GM23338 (cell line): ENCODE measurements around the gene DENND2A. TPM values are rescaled to one million over a fixed set of nuclear protein-coding genes. Genes with fewer than 3 reads are reported as not detected.

Experiments
- ATAC-seq: fragments of 200-7000 bp; cut with Tn5 transposase; 3 replicates; pipeline ENCODE4 v1.9.1; 2020
- DNase-seq: peaks from one replicate; pipeline ENCODE4 v3.0.0-alpha.2; 2015; ENCODE audit warnings: low spot score
- H2AFZ ChIP-seq: fragments of 200-600 bp; sonication (generic); 2 replicates; pipeline ENCODE4 v1.8.0; 2016; ENCODE audit warnings: antibody characterized with exemption, mild to moderate bottlenecking, moderate library complexity
- H3F3A ChIP-seq: fragments of 200-600 bp; sonication (generic); replicated peaks from 2 replicates; pipeline ENCODE4 v1.8.0; 2017; ENCODE audit warnings: antibody characterized with exemption, mixed run types, low read depth
- H3K27ac ChIP-seq: fragments of 200-600 bp; sonication (generic); 2 replicates; pipeline ENCODE4 v1.6.1; 2016; ENCODE audit warnings: low read depth
- H3K27me3 ChIP-seq: fragments of 200-600 bp; sonication (generic); 2 replicates; pipeline ENCODE4 v1.8.0; 2016; ENCODE audit warnings: mild to moderate bottlenecking, mixed run types, moderate library complexity; ENCODE audit not compliant: insufficient read depth
- H3K36me3 ChIP-seq: fragments of 200-600 bp; sonication (generic); 2 replicates; pipeline ENCODE4 v1.8.0; 2016; ENCODE audit warnings: mild to moderate bottlenecking; ENCODE audit not compliant: insufficient read depth
- H3K4me1 ChIP-seq: fragments of 200-600 bp; sonication (generic); 2 replicates; pipeline ENCODE4 v1.8.0; 2016; ENCODE audit warnings: mild to moderate bottlenecking, moderate library complexity; ENCODE audit not compliant: insufficient read depth
- H3K4me2 ChIP-seq: fragments of 200-600 bp; sonication (generic); 2 replicates; pipeline ENCODE4 v1.7.1; 2017; ENCODE audit warnings: mixed run types
- H3K4me3 ChIP-seq: fragments of 200-600 bp; sonication (generic); 2 replicates; pipeline ENCODE4 v1.6.1; 2016; ENCODE audit warnings: mixed run types
- H3K79me2 ChIP-seq: fragments of 200-600 bp; sonication (generic); replicated peaks from 2 replicates; pipeline ENCODE4 v1.8.0; 2017; ENCODE audit warnings: mild to moderate bottlenecking; ENCODE audit not compliant: insufficient read depth
- H3K9me2 ChIP-seq: fragments of 200-600 bp; sonication (generic); 2 replicates; pipeline ENCODE4 v1.8.0; 2017; ENCODE audit not compliant: insufficient read depth
- H4K20me1 ChIP-seq: fragments of 200-600 bp; sonication (generic); replicated peaks from 2 replicates; pipeline ENCODE4 v1.8.0; 2017; ENCODE audit warnings: mild to moderate bottlenecking; ENCODE audit not compliant: insufficient read depth
- H3K27ac Mint-ChIP-seq: 2 replicates; pipeline ENCODE4 v1.8.0; 2020; ENCODE audit warnings: inconsistent platforms, mild to moderate bottlenecking, moderate library complexity, mixed read lengths
- H3K27me3 Mint-ChIP-seq: 3 replicates; pipeline ENCODE4 v1.8.0; 2022; ENCODE audit warnings: low read depth, mild to moderate bottlenecking, moderate library complexity, mixed read lengths, inconsistent platforms; ENCODE audit not compliant: insufficient read depth, poor library complexity
- H3K36me3 Mint-ChIP-seq: 3 replicates; pipeline ENCODE4 v1.8.0; 2021; ENCODE audit warnings: low read depth, mild to moderate bottlenecking, inconsistent platforms, moderate library complexity, mixed read lengths
- H3K4me1 Mint-ChIP-seq: 3 replicates; pipeline ENCODE4 v1.8.0; 2020; ENCODE audit warnings: mild to moderate bottlenecking, inconsistent platforms, mixed read lengths
- H3K4me3 Mint-ChIP-seq: 3 replicates; pipeline ENCODE4 v1.8.0; 2021; ENCODE audit warnings: moderate library complexity, mild to moderate bottlenecking, inconsistent platforms, mixed read lengths
- H3K9me3 Mint-ChIP-seq: 3 replicates; pipeline ENCODE4 v1.8.0; 2020; ENCODE audit warnings: moderate library complexity, mild to moderate bottlenecking, inconsistent platforms, mixed read lengths
- CREB1 ChIP-seq: fragments of 250-450 bp; sonication (Bioruptor Pico); IDR thresholded peaks from 2 replicates; pipeline ENCODE4 v1.5.0; 2020; ENCODE audit warnings: low read depth, mild to moderate bottlenecking, moderate library complexity
- EZH2 ChIP-seq: fragments of 200-600 bp; sonication (generic); IDR thresholded peaks from one replicate; pipeline ENCODE4 v1.8.0; 2017; ENCODE audit warnings: antibody characterized with exemption, mild to moderate bottlenecking, low read depth; ENCODE audit not compliant: unreplicated experiment
- EZH2phosphoT487 ChIP-seq: fragments of 200-600 bp; sonication (generic); IDR thresholded peaks from one replicate; pipeline ENCODE4 v1.8.1; 2018; ENCODE audit warnings: antibody characterized with exemption; ENCODE audit not compliant: unreplicated experiment
- JUNB ChIP-seq: IDR thresholded peaks from one replicate; pipeline ENCODE4 v1.6.1; 2016; ENCODE audit warnings: antibody characterized with exemption; ENCODE audit not compliant: unreplicated experiment
- NANOG ChIP-seq: IDR thresholded peaks from 2 replicates; pipeline ENCODE4 v1.6.1; 2016; ENCODE audit warnings: antibody characterized with exemption, borderline replicate concordance
- POLR2AphosphoS5 ChIP-seq: IDR thresholded peaks from 2 replicates; pipeline ENCODE4 v1.6.1; 2016; ENCODE audit warnings: antibody characterized with exemption, low read depth
- REST ChIP-seq: IDR thresholded peaks from one replicate; pipeline ENCODE4 v1.6.1; 2018; ENCODE audit warnings: antibody characterized with exemption; ENCODE audit not compliant: unreplicated experiment
- ZNF114 ChIP-seq: fragments of 250-450 bp; sonication (Bioruptor Pico); IDR thresholded peaks from 2 replicates; pipeline ENCODE4 v1.5.0; 2020; ENCODE audit warnings: mild to moderate bottlenecking, moderate library complexity
- ZNF331 ChIP-seq: fragments of 250-450 bp; sonication (Bioruptor Pico); IDR thresholded peaks from 2 replicates; pipeline ENCODE4 v1.5.0; 2020; ENCODE audit warnings: low read depth, mild to moderate bottlenecking, moderate library complexity
- polyA plus RNA-seq: library from polyadenylated mRNA; unstranded; fragments of >200 nt; fragmentation: Nextera tagmentation; extraction: Ambion mirVana; gene quantifications from 2 replicates; pipeline ENCODE4 v1.2.1, GENCODE V29; 2016
- total RNA-seq: library from RNA; depleted of rRNA; stranded (reverse); fragments of >200 nt; shearing (Covaris generic); gene quantifications from 2 replicates; pipeline ENCODE4 v1.2.3, GENCODE V29; 2014
- TF ChIP-seq, protein P1 (sequence below): IDR thresholded peaks from 2 replicates; pipeline ENCODE4 v1.6.1; 2016; ENCODE audit warnings: antibody characterized with exemption
- TF ChIP-seq, protein P2 (sequence below), 2 experiments: fragments of 200-600 bp in 1 of 2; sonication (generic) in 1 of 2; conservative IDR thresholded peaks; 2 replicates each; pipeline versions ENCODE4 v1.5.1 to v1.6.1; 2016 to 2017; ENCODE audit warnings: antibody characterized with exemption in 2 of 2, low read depth in 2 of 2, mild to moderate bottlenecking in 2 of 2, moderate library complexity in 1 of 2

Gene DENND2A
- total and polyA plus RNA-seq, 2 experiments from 2014 or later, result 1.7 to 5.6 TPM

- Mint-ChIP-seq H3K27ac (no peak overlapping the region), H3K4me1 (peaks cover 16% of the 10 kb centered on the region; the same call in 2 of the 3 replicates), H3K9me3 (no peaks in the 10 kb centered on the region), H3K36me3 (0 out of 3 replicates have a peak, but pooled peaks cover under 1% of the 10 kb centered on the region), H3K27me3 (peaks cover 6% of the 10 kb centered on the region), H3K4me3 (no peak overlapping the region)
- TF ChIP-seq ZNF114 (CRISPR knock-in tag), result no peak
- no peak for TF ChIP-seq EZH2phosphoT487
- no peak for TF ChIP-seq REST
- TF ChIP-seq POLR2AphosphoS5, result no peak
- TF ChIP-seq EZH2, result no peak
- Histone ChIP-seq H3F3A (no peaks in the 10 kb centered on the region), H3K4me1 (peaks cover 24% of the 10 kb centered on the region), H3K4me3 (no peak overlapping the region), H3K27ac (no peak overlapping the region), H3K27me3 (no peaks in the 10 kb centered on the region), H3K4me2 (no peak overlapping the region), H3K9me2 (no peaks in the 10 kb centered on the region), H2AFZ (no peak overlapping the region), H3K79me2 (no peaks in the 10 kb centered on the region), H4K20me1 (no peaks in the 10 kb centered on the region), H3K36me3 (no peaks in the 10 kb centered on the region)
- DNase-seq, result no peak
- no peak for ATAC-seq
Measured at GRCh38 chr7:140551355-140552239, 89.0 kb downstream of the DENND2A start.

- Histone ChIP-seq H3K4me3 (no peak overlapping the region), H3K9me2 (no peaks in the 10 kb centered on the region), H3F3A (peaks cover 12% of the 10 kb centered on the region), H3K36me3 (no peaks in the 10 kb centered on the region), H3K4me1 (peaks cover 17% of the 10 kb centered on the region), H2AFZ (no peak overlapping the region), H3K79me2 (no peaks in the 10 kb centered on the region), H4K20me1 (no peaks in the 10 kb centered on the region), H3K4me2 (no peak overlapping the region), H3K27ac (no peak overlapping the region), H3K27me3 (no peaks in the 10 kb centered on the region)
- DNase-seq, result no peak
- peaks cover 4% of the 10 kb centered on the region; the same call in 1 of the 3 replicates for H3K36me3 Mint-ChIP-seq
- H3K27me3 Mint-ChIP-seq, result peaks cover 7% of the 10 kb centered on the region
- no peak overlapping the region for H3K27ac Mint-ChIP-seq
- H3K4me1 Mint-ChIP-seq, result peaks cover 15% of the 10 kb centered on the region
- no peaks in the 10 kb centered on the region for H3K9me3 Mint-ChIP-seq
- no peak for ATAC-seq
- H3K4me3 Mint-ChIP-seq, result no peak overlapping the region
- no peak for TF ChIP-seq CREB1 (CRISPR knock-in tag)
- no peak for TF ChIP-seq EZH2phosphoT487
- TF ChIP-seq ZNF331, result no peak
- no peak for TF ChIP-seq NANOG
- no peak for TF ChIP-seq JUNB
- no peak for TF ChIP-seq REST
- no peak for TF ChIP-seq POLR2AphosphoS5
- TF ChIP-seq, protein P1, sequence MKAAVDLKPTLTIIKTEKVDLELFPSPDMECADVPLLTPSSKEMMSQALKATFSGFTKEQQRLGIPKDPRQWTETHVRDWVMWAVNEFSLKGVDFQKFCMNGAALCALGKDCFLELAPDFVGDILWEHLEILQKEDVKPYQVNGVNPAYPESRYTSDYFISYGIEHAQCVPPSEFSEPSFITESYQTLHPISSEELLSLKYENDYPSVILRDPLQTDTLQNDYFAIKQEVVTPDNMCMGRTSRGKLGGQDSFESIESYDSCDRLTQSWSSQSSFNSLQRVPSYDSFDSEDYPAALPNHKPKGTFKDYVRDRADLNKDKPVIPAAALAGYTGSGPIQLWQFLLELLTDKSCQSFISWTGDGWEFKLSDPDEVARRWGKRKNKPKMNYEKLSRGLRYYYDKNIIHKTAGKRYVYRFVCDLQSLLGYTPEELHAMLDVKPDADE, result no peak
- TF ChIP-seq, protein P2, sequence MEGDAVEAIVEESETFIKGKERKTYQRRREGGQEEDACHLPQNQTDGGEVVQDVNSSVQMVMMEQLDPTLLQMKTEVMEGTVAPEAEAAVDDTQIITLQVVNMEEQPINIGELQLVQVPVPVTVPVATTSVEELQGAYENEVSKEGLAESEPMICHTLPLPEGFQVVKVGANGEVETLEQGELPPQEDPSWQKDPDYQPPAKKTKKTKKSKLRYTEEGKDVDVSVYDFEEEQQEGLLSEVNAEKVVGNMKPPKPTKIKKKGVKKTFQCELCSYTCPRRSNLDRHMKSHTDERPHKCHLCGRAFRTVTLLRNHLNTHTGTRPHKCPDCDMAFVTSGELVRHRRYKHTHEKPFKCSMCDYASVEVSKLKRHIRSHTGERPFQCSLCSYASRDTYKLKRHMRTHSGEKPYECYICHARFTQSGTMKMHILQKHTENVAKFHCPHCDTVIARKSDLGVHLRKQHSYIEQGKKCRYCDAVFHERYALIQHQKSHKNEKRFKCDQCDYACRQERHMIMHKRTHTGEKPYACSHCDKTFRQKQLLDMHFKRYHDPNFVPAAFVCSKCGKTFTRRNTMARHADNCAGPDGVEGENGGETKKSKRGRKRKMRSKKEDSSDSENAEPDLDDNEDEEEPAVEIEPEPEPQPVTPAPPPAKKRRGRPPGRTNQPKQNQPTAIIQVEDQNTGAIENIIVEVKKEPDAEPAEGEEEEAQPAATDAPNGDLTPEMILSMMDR (conservative IDR thresholded peaks at IDR 0.05; ENCODE audit: low read depth in 2 of 2), result no peak
Measured at GRCh38 chr7:140546947-140547346, 93.7 kb downstream of the DENND2A start.
